HG03135 (cell line): ENCODE data around the gene CSNK1D.
A peak's percentile ranks its signal among the peaks of the same experiment; 100 is the strongest.

Experiments used
- ATAC-seq: cut with Tn5 transposase; IDR thresholded peaks from one replicate; pipeline ENCODE4 v1.9.1; 2021; ENCODE audit warnings: mild to moderate bottlenecking, moderate library complexity; ENCODE audit not compliant: unreplicated experiment

The CSNK1D gene

GRCh38 chr17:82311971-82312370 is 38.5 kb upstream of the CSNK1D start:
- no peak for ATAC-seq

- no peak for ATAC-seq
Observed at GRCh38 chr17:82310877-82311276, 37.4 kb upstream of the CSNK1D start.

- no peak for ATAC-seq
Observed at GRCh38 chr17:82309656-82310570, 36.4 kb upstream of the CSNK1D start.

- no peak for ATAC-seq
Observed at GRCh38 chr17:82305727-82306300, 32.3 kb upstream of the CSNK1D start.

- no peak for ATAC-seq
Observed at GRCh38 chr17:82304826-82305726, 31.6 kb upstream of the CSNK1D start.

GRCh38 chr17:82303944-82304808 is 30.7 kb upstream of the CSNK1D start:
- ATAC-seq, result no peak

GRCh38 chr17:82302991-82303943 is 29.8 kb upstream of the CSNK1D start:
- no peak for ATAC-seq

GRCh38 chr17:82302568-82302963 is 29.1 kb upstream of the CSNK1D start:
- ATAC-seq, result no peak

GRCh38 chr17:82301916-82302567 is 28.5 kb upstream of the CSNK1D start:
- no peak for ATAC-seq

- no peak for ATAC-seq
Observed at GRCh38 chr17:82301300-82301915, 27.9 kb upstream of the CSNK1D start.

- ATAC-seq, result no peak
Observed at GRCh38 chr17:82300707-82301270, 27.3 kb upstream of the CSNK1D start.

GRCh38 chr17:82300228-82300627 is 26.7 kb upstream of the CSNK1D start:
- no peak for ATAC-seq

- ATAC-seq, result no peak
Observed at GRCh38 chr17:82299452-82299851, 26.0 kb upstream of the CSNK1D start.

GRCh38 chr17:82298538-82299421 is 25.3 kb upstream of the CSNK1D start:
- ATAC-seq, result no peak

GRCh38 chr17:82297714-82298537 is 24.4 kb upstream of the CSNK1D start:
- peak; percentile 49 for ATAC-seq

GRCh38 chr17:82297280-82297713 is 23.8 kb upstream of the CSNK1D start:
- no peak for ATAC-seq
